OCI-LY1 (cell line): ENCODE measurements around the gene MRPS26.

ENCODE experiments used
- H2AFZ ChIP-seq: fragments of 200-600 bp; sonication (generic), shearing (Covaris generic); 2 replicates; pipeline ENCODE4 v1.6.0; 2014; ENCODE audit warnings: antibody characterized with exemption, mild to moderate bottlenecking, low read length
- H3F3A ChIP-seq: fragments of 200-600 bp; sonication (generic), shearing (Covaris generic); 2 replicates; pipeline ENCODE4 v1.6.0; 2014; ENCODE audit warnings: mild to moderate bottlenecking, antibody characterized with exemption, low read length, moderate library complexity; ENCODE audit not compliant: insufficient read depth
- H3K27ac ChIP-seq: fragments of 200-600 bp; sonication (generic); 2 replicates; pipeline ENCODE4 v1.5.1; 2014; ENCODE audit warnings: low read length, mixed run types, mild to moderate bottlenecking, low read depth; ENCODE audit not compliant: poor library complexity, severe bottlenecking
- H3K27me3 ChIP-seq: fragments of 200-600 bp; sonication (generic); 2 replicates; pipeline ENCODE4 v1.6.0; 2014; ENCODE audit warnings: antibody characterized with exemption, mild to moderate bottlenecking, low read length, moderate library complexity; ENCODE audit not compliant: insufficient read depth
- H3K36me3 ChIP-seq: fragments of 200-600 bp; sonication (generic); 2 replicates; pipeline ENCODE4 v1.6.1; 2014; ENCODE audit warnings: mild to moderate bottlenecking, antibody characterized with exemption, low read length, moderate library complexity, mixed read lengths; ENCODE audit not compliant: insufficient read depth
- H3K4me1 ChIP-seq: fragments of 200-600 bp; sonication (generic); 2 replicates; pipeline ENCODE4 v1.5.1; 2014; ENCODE audit warnings: mild to moderate bottlenecking, low read length, moderate library complexity; ENCODE audit not compliant: insufficient read depth, severe bottlenecking
- H3K4me2 ChIP-seq: fragments of 200-600 bp; sonication (generic), shearing (Covaris generic); 2 replicates; pipeline ENCODE4 v1.6.1; 2014; ENCODE audit warnings: low read length
- H3K4me3 ChIP-seq: fragments of 200-600 bp; sonication (generic); 2 replicates; pipeline ENCODE4 v1.5.1; 2014; ENCODE audit warnings: low read length, low read depth, mild to moderate bottlenecking, mixed read lengths; ENCODE audit not compliant: poor library complexity, severe bottlenecking
- H3K79me2 ChIP-seq: fragments of 200-600 bp; shearing (Covaris generic); 2 replicates; pipeline ENCODE4 v1.6.1; 2016; ENCODE audit warnings: mixed run types, low read length, mixed read lengths; ENCODE audit not compliant: insufficient read depth
- H3K9ac ChIP-seq: fragments of 200-600 bp; sonication (generic), shearing (Covaris generic); 2 replicates; pipeline ENCODE4 v1.6.1; 2014; ENCODE audit warnings: mild to moderate bottlenecking, low read length, mixed read lengths
- H3K9me2 ChIP-seq: fragments of 200-600 bp; sonication (generic), shearing (Covaris generic); 2 replicates; pipeline ENCODE4 v1.6.1; 2014; ENCODE audit warnings: low read depth, mild to moderate bottlenecking, low read length, mixed read lengths
- H3K9me3 ChIP-seq: fragments of 200-600 bp; shearing (Covaris generic); 2 replicates; pipeline ENCODE4 v1.6.1; 2014; ENCODE audit warnings: low read length, mixed read lengths
- H4K20me1 ChIP-seq: fragments of 200-600 bp; sonication (generic), shearing (Covaris generic); 2 replicates; pipeline ENCODE4 v1.6.0; 2016; ENCODE audit warnings: mild to moderate bottlenecking, low read length; ENCODE audit not compliant: insufficient read depth
- EZH2 ChIP-seq: fragments of 200-600 bp; sonication (generic), shearing (Covaris generic); IDR thresholded peaks from 2 replicates; pipeline ENCODE4 v1.8.0; 2017; ENCODE audit warnings: borderline replicate concordance, mixed run types, mild to moderate bottlenecking, antibody characterized with exemption, low read length, moderate library complexity, mixed read lengths
- TF ChIP-seq, protein P1 (sequence below): fragments of 200-600 bp; sonication (generic), shearing (Covaris generic); IDR thresholded peaks from 2 replicates; pipeline ENCODE4 v1.5.1; 2017; ENCODE audit warnings: mild to moderate bottlenecking, antibody characterized with exemption, low read length, moderate library complexity, mixed read lengths

The MRPS26 gene

DNA sequence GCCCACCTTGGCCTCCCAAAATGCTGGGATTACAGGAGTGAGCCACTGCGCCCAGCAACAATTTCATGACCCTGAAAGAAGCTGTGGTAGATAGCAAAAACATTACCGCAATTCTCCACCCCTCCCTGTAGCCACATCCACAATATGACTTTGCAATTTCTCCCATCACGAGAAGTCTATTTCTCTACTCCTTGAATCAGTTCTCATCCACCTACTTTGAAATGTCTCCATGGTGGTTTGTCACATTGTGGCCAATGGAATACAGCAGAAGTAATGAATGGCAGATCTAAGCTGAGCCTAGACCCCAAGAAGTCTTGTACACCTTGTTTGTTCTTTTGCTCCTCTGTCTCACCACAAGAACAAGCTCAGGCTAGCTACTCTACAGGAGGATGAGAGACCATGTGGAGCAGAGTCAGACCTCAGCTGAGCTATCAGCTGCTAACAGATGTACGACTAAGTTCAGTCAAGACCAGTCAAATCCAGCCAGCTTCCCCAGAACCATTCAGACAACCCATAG lies 31.8 kb downstream of the MRPS26 start:
- H3F3A ChIP-seq: no peaks in the 10 kb centered on the region
- H2AFZ ChIP-seq: no peak overlapping the region
- no peaks in the 10 kb centered on the region for H3K79me2 ChIP-seq
- no peak overlapping the region for H3K4me2 ChIP-seq
- H3K9ac ChIP-seq: no peak overlapping the region
- no peaks in the 10 kb centered on the region for H4K20me1 ChIP-seq
- H3K4me3 ChIP-seq: no peak overlapping the region
- no peaks in the 10 kb centered on the region for H3K36me3 ChIP-seq
- no peaks in the 10 kb centered on the region; the same call in 1 of the 2 replicates for H3K27me3 ChIP-seq
- no peaks in the 10 kb centered on the region for H3K9me3 ChIP-seq
- no peaks in the 10 kb centered on the region for H3K9me2 ChIP-seq
- H3K4me1 ChIP-seq: no peaks in the 10 kb centered on the region
- no peak overlapping the region for H3K27ac ChIP-seq
- no peak for TF ChIP-seq EZH2
- TF ChIP-seq, protein P1, sequence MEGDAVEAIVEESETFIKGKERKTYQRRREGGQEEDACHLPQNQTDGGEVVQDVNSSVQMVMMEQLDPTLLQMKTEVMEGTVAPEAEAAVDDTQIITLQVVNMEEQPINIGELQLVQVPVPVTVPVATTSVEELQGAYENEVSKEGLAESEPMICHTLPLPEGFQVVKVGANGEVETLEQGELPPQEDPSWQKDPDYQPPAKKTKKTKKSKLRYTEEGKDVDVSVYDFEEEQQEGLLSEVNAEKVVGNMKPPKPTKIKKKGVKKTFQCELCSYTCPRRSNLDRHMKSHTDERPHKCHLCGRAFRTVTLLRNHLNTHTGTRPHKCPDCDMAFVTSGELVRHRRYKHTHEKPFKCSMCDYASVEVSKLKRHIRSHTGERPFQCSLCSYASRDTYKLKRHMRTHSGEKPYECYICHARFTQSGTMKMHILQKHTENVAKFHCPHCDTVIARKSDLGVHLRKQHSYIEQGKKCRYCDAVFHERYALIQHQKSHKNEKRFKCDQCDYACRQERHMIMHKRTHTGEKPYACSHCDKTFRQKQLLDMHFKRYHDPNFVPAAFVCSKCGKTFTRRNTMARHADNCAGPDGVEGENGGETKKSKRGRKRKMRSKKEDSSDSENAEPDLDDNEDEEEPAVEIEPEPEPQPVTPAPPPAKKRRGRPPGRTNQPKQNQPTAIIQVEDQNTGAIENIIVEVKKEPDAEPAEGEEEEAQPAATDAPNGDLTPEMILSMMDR: no peak

DNA sequence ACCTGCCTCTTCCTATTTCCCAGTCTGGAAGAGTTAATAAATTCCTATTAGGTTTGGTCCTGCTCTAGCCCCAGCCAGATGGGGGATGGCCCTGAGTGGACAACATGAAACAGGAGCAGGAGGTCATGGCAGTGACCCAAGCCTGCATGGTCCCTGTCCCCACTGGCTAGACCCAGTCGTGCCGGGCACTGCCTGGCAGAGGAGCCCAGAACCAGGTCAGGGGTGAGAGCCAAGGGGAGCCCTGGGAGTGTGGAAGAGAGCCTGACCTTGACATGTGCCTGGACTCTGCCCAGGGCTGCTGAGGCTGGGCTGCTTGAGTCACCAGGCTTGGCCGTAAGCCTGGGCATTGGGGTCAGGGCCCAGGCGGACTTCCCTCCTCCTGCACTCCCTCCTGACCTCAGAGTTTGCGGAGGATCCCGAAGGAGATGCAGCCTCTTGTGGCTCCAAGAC lies 35.1 kb downstream of the MRPS26 start:
- no peak overlapping the region for H3K4me2 ChIP-seq

DNA sequence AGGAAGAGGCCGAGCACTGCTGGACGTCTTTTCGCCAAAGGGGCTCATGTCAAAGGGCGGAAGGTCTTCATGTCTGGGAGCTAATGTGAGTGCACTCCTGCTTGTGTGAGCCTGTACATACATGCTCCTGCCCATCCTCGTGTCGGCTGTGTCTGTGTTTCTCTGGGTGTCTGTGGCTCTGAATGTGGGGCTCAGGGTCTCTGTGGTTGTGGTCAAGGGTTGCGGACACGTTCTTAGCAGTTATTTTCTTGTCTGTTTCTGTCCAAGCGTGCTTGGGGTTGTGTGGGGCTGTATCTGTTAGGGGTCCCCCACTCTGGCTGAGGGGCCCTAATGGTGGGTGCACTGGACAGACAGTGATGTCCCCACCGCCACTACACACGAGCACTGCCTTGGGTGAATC lies 35.8 kb downstream of the MRPS26 start:
- Histone ChIP-seq H3K9me3 (no peaks in the 10 kb centered on the region), H3K79me2 (no peaks in the 10 kb centered on the region), H3F3A (no peaks in the 10 kb centered on the region), H3K4me3 (no peak overlapping the region), H4K20me1 (no peaks in the 10 kb centered on the region), H3K27me3 (no peaks in the 10 kb centered on the region; the same call in 1 of the 2 replicates), H3K4me1 (no peaks in the 10 kb centered on the region), H2AFZ (no peak overlapping the region), H3K36me3 (no peaks in the 10 kb centered on the region), H3K4me2 (no peak overlapping the region), H3K27ac (no peak overlapping the region), H3K9ac (no peak overlapping the region), H3K9me2 (no peaks in the 10 kb centered on the region)
- no peak for TF ChIP-seq EZH2
- TF ChIP-seq, protein P1: no peak

More for the DNA sequence above, 35.1 kb downstream of the MRPS26 start:
- Histone ChIP-seq H3K27me3 (no peaks in the 10 kb centered on the region; the same call in 1 of the 2 replicates), H4K20me1 (no peaks in the 10 kb centered on the region), H3K9me2 (no peaks in the 10 kb centered on the region), H3K4me3 (no peak overlapping the region), H2AFZ (no peak overlapping the region), H3K36me3 (no peaks in the 10 kb centered on the region), H3F3A (no peaks in the 10 kb centered on the region), H3K9me3 (no peaks in the 10 kb centered on the region), H3K27ac (no peak overlapping the region), H3K4me1 (no peaks in the 10 kb centered on the region), H3K9ac (no peak overlapping the region), H3K79me2 (no peaks in the 10 kb centered on the region)
- no peak for TF ChIP-seq EZH2
- TF ChIP-seq, protein P1: no peak
